ENCODE results near the gene SLC25A12.
"Not testable (repeated sequence)": the region's sequence is repeated elsewhere in the genome, so short reads cannot be mapped to it uniquely, and the experiment has no call there.

The SLC25A12 gene

DNA sequence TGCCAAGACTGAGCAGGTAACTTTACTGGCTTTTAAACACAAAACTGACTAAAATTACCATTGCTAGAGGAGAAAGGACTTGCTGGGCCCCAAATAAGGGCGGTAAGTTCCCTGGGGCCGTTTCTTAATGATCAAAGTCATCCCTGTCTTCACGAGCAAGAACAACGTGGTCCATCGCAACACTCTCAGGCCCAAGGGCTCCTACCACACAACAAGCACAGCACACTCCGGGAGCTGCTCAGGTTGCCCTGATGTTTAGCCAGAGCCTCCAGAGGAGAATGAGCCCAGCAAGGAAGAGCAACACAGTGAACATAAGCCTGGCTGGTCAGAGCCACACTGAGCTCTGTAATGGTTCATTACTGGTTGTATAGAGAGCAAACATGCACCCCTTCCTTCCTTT is 104.1 kb downstream of the SLC25A12 start:
- no peak for DNase-seq (ENCODE audit: low read depth)

DNA sequence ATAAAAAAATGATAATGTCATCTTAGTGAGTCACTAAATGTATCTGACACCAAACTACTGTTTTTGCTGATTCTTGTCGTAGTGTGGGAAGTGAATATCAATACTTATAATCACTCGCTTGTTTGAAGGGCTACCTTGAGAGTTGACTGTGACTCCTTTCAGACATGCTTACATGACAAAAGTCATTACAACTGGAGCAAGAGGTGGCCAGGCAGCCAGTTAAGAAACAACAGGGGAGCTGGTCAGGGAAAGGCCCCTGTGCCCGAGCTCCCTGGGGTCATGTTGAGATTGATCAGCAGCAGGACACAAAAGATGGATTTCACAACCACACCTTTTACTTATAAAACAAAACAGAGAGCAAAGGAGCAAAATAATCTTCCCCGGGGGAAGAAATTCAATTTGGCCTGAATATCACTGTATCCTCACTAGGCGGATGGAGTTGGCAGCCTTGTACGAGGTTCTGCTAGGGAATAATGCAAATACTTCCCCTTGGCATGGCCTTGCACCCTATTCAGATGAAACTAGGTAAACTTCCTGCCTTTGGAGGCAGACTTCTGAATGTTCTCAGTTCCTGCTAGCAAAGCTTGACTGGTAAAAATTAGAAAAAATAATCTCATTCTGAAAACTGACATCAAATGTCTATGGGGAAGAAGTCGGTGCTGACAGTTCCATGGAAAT is 105.6 kb downstream of the SLC25A12 start:
- no peak for DNase-seq (ENCODE audit: low read depth)

DNA sequence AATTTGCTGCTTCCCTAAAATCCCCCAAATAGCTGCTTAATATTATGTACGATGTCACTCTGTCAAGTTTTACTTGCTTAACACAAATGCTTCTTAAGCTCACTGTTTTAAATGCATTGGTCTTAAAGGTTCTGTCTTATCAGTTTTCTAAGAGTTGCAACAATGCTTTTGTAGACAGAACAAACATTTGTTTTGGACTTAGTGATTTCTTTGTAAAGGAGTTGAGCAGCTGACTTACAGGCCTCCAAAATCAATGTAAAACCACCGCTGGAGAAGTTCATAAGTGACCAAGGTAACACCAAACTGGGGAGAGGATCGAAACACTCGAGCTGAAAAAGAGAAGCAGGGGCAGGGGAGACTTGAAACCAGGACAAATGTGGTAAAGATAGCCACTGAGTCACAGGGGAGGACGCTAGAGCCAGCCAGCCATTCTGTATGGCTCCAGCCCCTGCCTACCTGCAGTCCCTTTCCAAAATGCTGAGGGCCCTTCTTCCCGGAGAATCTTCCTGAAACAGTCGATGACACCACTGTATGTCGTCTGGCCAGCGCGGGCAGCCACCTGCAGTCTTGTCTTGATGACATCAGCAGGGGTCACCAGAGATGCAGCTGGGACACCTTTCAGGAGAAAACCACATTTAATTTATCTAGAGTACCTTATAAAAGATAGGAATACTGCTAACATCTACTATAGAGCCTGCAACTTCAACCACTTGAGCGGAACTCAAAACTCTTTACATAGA is 106.5 kb downstream of the SLC25A12 start:
- DNase-seq (ENCODE audit: low read depth), result no peak

DNA sequence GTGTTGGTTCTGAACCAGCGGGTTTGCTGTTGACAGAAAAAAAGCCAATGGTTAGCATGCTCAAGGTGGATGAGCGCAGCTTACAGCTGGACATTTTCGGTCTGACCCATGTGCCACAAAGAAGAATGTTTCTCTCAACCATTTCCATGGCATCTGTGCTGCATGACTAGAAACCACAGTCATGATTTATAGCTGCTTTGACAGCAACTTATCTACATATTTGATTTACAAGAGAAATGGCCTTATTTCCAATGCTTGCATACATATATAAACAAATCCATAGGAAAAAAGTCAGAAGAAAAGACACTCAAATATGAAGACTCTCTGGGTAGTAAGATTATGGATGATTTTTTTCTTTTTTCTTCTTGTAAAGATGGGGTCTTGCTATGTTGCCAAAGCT is 108.6 kb downstream of the SLC25A12 start:
- no peak for DNase-seq (ENCODE audit: low read depth)

DNA sequence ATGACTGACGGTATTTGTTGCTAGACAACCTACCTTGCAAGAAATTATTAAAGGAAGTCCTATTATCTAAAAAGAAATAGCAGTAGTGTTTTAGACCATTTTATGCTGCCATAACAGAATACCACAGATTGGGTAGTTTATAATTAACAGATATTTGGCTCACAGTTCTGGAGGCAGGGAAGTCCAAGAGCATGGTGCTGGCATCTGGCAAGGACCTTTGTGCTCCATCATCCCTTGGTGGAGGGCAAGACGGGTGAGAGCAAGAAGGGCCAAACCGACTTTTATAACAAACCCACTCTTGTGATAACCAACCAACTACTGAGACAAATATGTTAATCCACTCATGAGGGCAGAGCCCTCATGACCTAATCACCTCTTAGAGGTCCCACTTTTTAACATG is 115.5 kb downstream of the SLC25A12 start:
- no peak for DNase-seq (ENCODE audit: low read depth)

DNA sequence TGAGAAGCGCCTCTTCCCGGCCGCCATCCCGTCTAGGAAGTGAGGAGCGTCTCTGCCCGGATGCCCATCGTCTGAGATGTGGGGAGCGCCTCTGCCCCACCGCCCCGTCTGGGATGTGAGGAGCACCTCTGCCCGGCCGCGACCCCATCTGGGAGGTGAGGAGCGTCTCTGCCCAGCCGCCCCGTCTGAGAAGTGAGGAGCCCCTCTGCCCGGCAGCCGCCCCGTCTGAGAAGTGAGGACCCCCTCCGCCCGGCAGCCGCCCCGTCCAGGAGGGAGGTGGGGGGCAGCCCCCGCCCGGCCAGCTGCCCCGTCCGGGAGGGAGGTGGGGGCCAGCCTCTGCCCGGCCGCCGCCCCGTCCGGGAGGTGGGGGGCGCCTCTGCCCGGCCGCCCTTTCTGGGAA is 119.5 kb downstream of the SLC25A12 start:
- DNase-seq (ENCODE audit: low read depth), result not testable (repeated sequence)

DNA sequence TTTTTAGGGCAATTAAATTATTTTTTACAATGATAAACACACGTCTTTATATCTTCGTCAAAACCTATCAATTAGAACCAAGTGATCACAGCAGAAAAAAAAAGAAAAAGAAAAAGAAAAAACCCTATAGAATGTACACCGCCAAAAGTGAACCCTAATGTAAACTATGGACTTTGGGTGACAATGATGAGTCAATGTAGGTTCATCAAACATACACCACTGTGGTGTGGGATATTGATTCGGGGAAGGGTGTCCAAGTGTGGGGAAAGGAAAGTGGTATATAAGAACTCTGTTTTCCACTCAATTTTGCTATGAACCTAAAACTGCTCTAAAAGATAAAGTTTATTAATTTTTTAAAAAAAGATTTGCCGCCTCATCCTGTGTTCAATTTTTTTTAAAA is 121.7 kb downstream of the SLC25A12 start:
- DNase-seq (ENCODE audit: low read depth), result no peak

DNA sequence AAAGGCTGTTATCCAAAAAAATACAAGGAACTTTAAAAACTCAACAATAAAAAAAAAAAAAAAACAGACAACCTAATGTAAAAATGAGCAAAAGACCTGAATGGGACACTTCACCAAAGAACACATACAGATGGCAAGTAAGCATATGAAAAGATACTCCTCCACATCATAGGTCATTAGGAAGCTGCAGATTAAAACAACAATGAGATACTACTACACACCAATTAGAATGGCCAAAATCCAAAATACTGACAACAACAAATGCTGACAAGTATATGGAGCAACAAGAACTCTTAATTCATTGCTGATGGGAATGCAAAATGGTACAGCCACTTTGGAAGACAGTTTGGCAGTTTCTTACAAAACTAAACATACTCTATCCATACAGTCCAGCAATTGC is 122.6 kb downstream of the SLC25A12 start:
- no peak for DNase-seq (ENCODE audit: low read depth)

DNA sequence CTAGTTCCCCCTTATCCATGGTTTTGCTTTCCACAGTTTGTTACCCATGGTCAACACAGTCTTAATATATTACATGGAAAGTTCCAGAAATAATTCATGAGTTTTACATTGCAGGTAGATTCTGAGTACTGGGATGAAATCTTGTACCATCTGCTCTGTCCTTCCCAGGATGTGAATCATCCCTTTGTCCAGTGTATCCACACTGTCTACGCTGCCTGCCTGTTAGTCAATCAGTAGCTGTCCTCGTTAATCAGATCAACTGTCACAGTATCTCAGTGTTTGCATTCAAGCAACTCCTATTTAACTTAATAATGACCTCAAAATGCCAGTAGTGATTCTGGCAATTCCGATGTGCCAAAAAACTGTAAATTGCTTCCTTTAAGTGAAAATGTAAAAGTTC is 130.4 kb downstream of the SLC25A12 start:
- DNase-seq (ENCODE audit: low read depth), result peak; percentile 28

DNA sequence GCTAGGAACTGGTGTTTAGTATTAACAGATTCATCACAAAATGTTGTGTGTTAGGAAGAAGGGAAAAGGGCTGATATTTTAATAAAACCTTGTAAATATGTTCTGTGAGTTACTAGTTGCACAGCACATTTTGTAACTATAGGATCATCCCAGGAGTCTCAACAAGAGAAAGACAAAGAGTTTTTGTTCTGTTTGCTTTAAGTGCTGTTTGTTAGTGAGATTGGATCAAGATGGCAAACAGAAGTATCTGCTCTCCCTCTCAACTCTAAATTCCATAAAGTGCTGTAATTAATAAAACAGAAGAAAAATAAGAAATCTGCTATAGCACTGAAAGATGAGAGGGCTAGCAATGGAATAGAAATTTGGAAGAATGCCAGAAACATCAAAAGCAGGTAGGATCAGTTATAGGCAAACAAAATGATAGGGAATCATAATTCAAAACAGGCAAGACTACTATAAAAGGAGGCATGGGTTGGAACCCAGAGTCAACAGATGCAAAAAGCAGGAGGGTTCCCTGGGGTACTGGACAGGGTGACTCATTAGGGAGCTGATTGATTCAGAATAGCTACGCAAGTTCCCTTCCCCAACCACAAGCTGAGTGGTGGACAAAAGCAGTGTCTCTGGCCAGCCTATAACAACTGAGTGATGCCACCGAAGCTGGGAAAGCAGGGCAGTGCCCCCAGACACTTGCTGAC is 131.0 kb downstream of the SLC25A12 start:
- peak; percentile 63 for DNase-seq (ENCODE audit: low read depth)

DNA sequence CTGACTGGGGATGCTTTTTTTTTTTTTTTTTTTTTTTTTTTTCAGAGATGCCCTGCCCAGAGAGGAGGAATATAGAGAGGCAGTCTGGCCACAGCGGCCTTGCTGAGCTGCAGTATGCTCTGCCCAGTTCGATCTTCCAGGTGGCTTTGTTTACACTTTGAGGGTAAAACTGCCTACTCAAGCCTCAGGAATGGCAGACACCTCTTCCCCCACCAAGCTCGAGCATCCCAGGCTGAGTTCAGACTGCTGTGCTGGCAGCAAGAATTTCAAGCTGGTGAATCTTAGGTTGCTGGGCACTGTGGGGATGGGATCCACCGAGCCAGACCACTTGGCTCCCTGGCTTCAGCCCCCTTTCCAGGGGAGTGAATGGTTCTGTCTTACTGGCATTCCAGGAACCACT is 132.9 kb downstream of the SLC25A12 start:
- DNase-seq (ENCODE audit: low read depth), result peak; percentile 21

DNA sequence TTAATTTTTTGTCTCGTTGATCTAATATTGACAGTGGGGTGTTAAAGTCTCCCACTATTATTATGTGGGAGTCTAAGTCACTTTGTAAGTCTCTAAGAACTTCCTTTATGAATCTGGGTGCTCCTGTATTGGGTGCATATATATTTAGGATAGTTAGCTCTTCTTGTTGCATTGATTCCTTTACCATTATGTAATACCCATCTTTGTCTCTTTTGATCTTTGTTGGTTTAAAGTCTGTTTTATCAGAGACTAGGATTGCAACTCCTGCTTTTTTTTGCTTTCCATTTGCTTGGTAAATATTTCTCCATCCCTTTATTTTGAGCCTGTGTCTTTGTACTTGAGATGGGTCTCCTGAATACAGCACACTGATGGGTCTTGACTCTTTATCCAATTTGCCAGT is 135.3 kb downstream of the SLC25A12 start:
- DNase-seq (ENCODE audit: low read depth), result not testable (repeated sequence)

DNA sequence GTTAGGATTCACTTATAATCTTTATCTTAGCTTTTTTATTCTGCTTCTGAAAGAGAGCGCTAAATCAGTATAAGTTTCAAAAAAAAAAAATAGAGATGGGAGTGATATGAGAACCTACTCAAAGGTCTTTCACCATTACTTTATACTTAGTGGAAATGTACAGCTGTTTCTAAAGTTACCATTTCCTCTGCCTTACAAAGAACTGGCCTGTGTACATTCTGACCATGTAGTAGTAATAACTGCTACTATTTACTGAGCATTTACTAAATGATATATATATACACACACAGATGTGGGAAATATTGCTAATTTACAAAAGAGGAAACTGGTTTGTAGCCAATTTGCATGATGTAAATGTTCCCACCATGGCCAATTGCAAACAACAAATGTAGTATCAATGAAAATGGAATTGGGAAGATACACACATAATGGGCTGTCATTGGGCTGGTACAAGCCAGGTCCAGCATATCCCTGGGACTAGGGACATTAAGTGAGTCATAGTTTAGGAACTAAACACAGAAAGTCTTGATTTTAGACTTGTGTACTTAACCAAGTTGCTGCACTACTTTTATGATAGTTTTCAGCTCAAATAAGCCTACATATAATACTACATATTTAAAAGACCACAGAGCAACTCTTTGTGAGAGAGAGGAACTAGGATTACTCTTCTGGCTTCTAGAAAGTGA is 139.6 kb downstream of the SLC25A12 start:
- peak; percentile 11 for DNase-seq (ENCODE audit: low read depth)

DNA sequence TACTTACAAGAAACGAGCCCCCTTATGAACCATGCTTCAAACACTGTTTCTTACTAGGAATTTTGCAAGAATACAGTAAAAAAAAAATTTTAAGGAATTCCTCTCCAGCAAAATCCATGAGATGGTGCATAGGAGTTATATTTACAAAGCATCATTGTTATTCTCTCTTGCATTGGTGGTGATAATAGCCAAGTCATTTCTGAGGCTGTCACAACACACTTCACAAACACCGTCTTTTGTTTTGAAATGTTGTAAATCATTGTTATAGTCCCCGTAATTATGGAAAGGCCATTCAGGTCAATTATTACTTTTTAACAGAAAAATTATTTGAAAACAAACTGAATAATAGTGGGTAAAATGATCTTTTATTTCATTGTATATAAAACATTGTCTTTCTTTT is 146.7 kb downstream of the SLC25A12 start:
- no peak for DNase-seq (ENCODE audit: low read depth)

DNA sequence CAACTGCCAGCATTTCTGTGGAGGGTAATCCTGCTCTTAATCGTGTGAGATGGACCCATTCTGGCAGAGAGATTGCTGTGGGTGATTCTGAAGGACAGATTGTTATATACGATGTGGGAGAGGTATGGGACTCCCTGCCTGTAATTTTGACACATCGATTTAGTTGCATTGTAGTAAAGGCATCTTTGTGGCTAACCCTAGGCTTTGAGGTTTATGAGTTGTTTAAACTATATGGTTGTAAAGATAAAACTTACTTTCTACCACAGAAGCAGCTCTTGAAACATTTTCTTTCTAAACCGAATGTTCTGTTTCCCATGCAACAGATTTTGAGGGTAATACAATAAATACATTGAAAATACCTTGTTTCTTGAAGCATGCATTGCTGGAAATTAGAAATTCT is 148.2 kb downstream of the SLC25A12 start:
- DNase-seq (ENCODE audit: low read depth), result no peak

DNA sequence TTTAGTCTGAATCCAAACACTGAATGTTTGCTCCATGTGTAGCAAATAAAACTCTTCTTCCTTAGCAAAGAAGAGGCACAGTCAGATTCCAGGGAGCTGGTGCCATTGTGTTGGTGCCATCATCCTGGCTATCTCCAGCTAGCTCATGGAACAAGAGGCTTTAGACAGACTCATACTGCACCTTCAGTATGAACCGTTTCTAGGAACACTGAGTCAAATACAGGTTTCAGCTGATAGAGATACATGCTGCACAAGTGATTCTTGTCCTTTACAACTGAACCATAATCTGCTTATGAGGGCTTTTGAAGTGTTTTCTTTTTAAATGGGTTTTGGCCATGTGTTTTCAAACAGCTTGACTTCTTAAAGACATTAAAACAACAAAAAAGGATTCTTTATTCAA is 148.9 kb downstream of the SLC25A12 start:
- DNase-seq (ENCODE audit: low read depth), result no peak

DNA sequence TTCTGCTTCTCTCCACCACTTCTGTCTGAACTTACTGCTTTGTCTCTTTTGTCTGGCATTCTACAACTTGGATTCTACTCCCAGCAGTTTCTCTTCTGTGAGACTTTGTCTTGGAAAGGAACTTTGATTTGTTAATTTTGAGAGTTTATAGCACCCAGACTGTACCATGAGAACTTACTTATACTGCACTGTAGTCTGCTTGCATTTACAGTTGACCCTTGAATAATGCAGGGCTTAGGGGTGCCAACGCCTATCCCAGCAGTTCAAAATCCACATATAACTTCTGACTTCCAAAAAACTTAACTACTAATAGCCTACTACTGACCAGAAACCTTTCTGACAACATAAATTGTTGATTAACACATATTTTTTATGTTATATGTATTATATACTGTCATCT is 151.3 kb downstream of the SLC25A12 start:
- no peak for DNase-seq (ENCODE audit: low read depth)

DNA sequence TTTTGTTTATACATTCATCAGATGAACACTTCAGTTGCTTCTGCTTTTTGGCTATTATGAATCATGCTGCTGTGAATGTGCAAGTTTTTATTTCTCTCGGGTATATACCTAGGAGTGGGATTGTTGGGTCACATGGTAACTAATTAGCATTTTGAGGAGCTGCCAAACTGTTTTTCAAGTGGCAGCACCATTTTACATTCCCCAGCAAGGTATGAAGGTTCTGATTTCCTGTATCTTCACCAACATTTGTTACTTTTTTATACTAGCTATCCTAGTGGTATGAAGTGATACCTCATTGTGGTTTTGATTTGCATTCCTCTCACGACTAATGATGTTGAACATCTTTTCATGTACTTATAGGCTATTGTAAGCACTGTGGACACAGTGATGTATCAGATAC is 152.9 kb downstream of the SLC25A12 start:
- DNase-seq (ENCODE audit: low read depth), result peak; percentile 71

DNA sequence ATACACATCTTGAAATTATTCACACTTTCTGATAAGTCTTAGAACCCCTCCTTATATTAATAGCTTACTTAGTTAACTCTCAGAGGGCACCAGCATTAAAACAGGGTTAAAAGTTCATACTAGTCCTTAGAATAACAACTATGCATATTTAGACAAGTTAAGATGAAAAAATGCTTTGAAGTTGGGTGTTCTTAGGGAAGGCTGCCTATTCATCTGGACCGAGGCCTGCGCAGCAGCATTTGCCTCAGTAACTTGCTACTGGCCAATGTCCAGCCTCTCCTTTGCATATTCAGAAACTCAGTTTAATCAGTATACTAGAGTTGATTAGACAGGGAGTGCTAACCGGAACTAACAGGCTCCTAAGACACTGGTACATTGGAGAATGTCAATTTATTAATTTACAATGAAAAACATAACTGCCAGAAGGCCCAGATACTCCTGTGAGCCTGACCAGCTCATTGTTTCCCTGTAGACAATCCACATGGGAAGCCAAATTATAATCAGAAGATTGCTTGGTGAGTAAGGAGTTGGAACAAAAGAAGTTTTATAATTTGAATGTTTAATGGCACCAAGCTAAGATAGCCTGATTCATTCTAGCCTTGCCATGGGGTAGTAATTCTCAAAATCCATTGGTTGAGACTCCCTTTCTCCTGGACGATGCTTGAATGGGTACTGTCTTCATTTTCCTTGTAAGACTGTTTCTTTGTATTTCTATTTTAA is 157.9 kb downstream of the SLC25A12 start:
- DNase-seq (ENCODE audit: low read depth), result no peak
